Hepatocyte (in vitro differentiated cells): ENCODE measurements around the gene INO80.

ENCODE experiments used
- CTCF ChIP-seq: fragments of 200-600 bp; sonication (generic); IDR thresholded peaks from 2 replicates; pipeline ENCODE4 v1.5.1; 2016; ENCODE audit warnings: antibody characterized with exemption, mild to moderate bottlenecking; ENCODE audit not compliant: poor library complexity
- EZH2 ChIP-seq: fragments of 200-600 bp; sonication (generic); IDR thresholded peaks from 2 replicates; pipeline ENCODE4 v1.6.1; 2016; ENCODE audit warnings: antibody characterized with exemption, mild to moderate bottlenecking, borderline replicate concordance

GRCh38 chr15:41001524-41002214, 114.4 kb downstream of the INO80 start:
- TF ChIP-seq CTCF (no peak), EZH2 (no peak)
